ENCODE data around the gene FOXJ3.

Gene FOXJ3

GRCh38 chr1:42163536-42164503 lies 171.2 kb downstream of the FOXJ3 start:
- no peak for DNase-seq

DNA sequence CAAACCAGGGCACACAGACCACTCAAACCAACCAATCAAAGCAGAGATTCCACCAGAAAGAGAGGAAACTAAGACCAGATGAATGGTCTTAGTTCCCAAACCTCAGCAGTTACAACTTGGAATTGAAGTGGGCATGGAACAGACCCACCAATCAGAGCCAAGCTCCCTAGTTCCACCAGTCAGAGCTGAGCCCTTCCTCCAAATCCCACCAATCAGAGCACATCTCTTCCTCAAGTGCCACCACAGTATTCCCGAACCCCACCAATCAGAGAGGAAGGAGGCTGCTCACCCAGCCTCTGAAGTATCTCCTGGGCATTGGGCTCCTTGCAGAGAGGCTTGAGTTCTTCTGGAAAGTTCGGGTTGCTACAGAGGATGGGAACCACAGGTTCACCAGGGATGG lies 171.9 kb downstream of the FOXJ3 start:
- DNase-seq, result no peak

DNA sequence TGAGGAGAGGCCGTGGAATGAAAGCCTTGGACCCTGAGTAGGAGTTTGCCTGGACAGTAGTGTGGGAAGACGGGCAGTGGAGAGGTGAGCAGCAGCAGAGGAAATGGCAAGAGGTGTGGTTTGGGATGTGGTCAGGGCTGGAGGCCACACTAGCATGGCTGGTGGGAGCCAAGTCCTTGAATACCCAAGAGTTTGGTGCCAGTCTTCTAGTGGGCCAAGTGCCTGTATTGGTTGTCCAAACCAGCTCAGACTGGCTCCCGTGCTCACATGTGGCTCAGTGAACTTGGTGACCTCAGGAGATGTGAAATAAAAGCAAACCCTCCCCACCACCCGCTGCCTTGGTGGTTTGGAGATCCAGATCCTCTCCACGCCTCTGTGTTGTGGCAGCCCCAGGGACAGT lies 172.9 kb downstream of the FOXJ3 start:
- DNase-seq, result no peak

GRCh38 chr1:42158189-42158588 lies 176.8 kb downstream of the FOXJ3 start:
- DNase-seq, result no peak

GRCh38 chr1:42157667-42158066 lies 177.4 kb downstream of the FOXJ3 start:
- DNase-seq, result peak; percentile 35

DNA sequence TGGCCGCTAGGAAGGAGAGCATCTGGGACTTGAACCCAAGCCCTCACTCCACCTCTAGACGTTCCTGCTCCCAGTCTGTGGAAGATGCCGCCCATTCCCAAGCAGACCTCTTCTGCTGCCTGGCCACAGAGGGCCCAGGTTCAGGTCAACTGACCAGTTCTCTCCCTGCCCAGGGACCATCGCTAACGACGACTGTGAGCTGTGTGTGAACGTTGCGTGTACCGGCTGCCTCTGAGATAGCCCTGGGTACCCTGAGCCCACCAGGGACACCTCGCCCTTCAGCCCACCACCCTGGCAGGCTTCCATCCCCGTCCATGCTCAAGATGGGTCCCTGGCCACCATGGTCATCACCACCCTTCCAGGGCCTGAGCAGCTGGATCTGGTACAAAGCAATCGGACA lies 179.7 kb downstream of the FOXJ3 start:
- no peak for DNase-seq

GRCh38 chr1:42154685-42155084 lies 180.3 kb downstream of the FOXJ3 start:
- DNase-seq, result no peak

- no peak for DNase-seq
These were observed 181.4 kb downstream of the FOXJ3 start for GRCh38 chr1:42153624-42154023.

DNA sequence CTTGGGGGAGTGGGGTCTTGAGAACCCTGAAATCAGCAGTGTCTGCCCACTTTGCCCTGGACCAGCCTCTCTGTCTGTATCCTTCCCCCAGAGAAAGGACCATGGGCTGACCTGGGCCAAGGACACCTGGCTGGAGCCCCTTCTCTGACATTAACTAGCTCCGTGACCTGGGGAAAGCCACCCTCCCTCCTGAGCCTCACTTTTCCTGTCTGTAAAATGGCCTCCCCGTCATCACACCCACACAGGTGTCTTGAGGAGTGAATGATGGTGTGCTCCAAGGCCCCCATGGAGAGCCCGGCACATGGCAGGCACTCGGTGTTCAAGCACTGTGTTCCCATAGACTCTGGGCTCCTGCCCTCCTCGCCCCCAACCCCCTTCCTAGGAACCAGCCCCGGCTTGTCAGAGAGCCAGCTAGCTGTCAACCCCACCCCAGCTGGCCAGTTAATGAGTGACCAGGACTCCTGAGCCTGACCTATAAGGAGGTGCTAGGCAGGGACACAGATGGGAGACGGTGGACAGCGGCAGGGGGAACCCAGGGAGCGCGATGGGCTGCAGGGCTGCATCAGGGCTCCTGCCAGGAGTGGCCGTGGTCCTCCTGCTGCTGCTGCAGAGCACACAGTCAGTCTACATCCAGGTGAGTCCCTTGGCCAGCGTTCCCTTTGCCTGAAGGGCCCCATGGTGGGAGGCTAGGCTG lies 182.0 kb downstream of the FOXJ3 start, which contains the start of gene GUCA2B:
TSS of gene GUCA2B (plus strand) at position 504 of the 694 bp plus-strand sequence. CDS start at position 545, 41 bp downstream.
- no peak for DNase-seq

- no peak for DNase-seq
These were observed 182.9 kb downstream of the FOXJ3 start for GRCh38 chr1:42152119-42152518.

- no peak for DNase-seq
These were observed 184.4 kb downstream of the FOXJ3 start for GRCh38 chr1:42150651-42151050.

DNA sequence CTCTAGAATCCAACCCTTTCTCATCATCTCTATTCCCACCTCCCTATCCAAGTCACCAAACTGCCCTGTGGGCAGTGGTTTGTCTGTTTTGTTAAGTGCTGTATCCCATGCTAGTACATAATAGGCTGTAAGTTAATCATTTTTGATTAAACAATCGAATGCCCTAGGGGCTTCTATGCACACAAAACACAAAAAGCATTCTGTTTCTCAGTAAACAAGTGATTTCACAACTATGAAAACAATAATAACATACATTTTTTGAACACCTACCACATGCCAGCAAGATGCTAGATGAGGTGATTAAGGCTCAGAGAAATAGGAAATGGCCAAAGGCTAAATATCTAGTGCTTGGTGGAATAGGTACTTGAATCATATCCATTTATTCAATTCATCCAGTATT lies 186.9 kb downstream of the FOXJ3 start:
- DNase-seq, result no peak

- peak; percentile 78 for DNase-seq
These were observed 188.3 kb downstream of the FOXJ3 start for GRCh38 chr1:42146626-42147320.

DNA sequence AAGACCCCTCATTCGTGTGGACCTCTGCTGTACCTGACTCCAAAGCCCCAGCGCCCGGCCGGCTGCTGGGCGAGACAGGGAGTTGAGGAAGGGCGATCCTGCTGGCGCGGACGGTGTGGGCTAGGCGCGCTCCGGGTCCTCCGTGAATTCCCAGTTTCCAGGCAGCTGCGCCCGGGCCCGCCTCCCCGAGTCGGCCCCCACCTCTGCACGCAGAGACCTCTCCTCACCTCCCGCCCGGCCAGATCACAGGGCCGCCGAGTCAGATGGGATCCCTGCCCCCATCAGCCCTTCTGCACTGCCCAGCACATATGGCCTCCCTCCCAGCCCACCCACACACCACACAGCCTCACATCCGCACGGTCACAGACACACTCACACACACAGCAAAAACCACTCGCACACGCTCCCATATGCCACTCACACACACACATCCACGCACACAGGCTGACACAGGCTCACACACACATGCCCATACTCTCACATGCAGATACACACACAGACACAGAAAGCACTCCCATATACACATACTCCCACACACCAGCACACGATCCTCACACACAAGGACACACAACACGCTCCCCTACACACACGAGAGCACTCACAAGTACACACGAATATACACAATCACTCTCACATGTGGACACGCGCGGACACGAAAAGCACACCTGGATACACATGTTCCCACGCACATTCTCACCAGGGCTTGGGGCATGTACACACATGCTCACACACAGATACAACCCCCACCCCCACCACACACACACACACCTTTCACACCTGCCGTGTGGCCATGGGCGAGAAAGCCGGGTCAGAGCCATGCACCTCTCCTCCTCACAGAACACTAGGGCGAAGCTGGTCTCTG lies 189.0 kb downstream of the FOXJ3 start:
- DNase-seq, result no peak

GRCh38 chr1:42145389-42145716 lies 189.7 kb downstream of the FOXJ3 start:
- no peak for DNase-seq

- DNase-seq, result no peak
These were observed 190.2 kb downstream of the FOXJ3 start for GRCh38 chr1:42144711-42145388.

GRCh38 chr1:42143896-42144710 lies 190.9 kb downstream of the FOXJ3 start:
- no peak for DNase-seq

DNA sequence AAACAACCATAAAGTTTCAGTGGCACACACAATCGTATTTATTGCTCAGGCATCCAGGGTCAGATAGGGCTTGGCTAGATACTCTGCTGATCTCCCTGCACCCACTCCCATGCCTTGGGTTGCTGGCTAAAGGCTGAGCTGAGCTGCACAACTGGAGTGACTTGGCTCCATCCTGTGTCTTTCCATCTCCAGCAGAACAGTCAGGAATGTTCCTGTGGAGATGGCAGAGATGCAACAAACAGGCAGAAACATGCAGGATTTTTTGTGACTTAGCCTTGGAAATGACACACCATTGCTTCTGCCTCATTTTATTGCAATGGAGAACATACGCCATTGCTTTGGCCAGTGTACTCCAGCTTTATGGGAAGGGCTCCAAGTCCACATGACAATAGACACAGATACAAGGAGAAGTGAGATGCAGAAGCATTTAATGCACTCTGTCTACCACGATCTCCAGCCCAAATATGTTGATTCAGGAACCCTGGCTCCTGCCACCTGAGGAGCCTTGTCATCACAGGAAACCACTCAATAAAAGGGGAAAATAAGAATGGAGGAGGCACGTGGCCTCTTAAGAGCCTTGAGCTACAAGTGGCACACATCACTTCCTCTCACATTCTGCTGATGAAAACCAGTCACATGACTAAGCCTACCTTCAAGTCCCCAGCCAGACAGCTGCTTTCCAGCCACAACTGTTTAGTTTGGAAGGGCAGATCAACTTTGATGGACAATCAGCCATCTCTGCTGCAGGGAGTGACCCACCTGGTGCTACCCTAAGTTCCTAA lies 191.9 kb downstream of the FOXJ3 start:
- DNase-seq, result no peak

DNA sequence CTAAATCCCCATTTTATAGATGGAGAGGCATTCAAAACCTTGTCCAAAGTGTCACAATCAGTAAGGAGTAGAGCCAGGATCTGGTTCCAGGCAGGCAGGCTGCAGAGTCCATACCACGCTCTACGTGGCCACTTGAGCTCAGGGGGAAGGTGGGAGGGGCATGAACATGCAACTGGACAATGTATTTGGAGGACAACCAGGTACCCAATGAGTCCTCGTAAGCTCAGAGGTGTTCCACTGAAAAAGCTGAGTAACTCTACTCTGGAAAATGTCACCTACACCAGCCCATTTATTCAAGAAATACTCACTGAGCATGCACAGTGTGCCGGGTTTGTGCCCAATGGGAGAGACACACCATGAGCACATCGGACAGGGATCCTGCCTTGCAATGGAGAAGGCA lies 193.1 kb downstream of the FOXJ3 start:
- DNase-seq, result no peak

DNA sequence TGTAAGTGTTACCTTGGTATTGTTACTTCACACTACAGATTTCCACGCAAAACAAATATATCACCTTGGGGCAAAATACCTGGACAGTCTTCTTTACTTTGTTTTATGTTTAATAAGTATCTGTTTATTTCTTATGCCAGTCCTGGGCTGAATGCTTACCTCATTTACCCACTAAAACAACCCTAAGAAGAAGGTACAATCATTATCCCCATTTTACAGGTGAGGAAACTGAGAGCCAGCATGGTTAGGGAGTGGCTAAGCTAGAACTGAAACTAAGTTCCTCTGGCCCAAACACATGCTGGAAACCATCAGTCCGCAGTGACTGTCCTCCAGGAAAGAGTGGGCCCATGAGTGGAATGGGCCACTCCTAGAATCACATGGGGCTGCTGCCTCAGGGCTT lies 194.8 kb downstream of the FOXJ3 start:
- DNase-seq, result no peak
